ENCODE data around the gene ANO4.

Gene ANO4

GRCh38 chr12:101108130-101108529 is 313.6 kb downstream of the ANO4 start:
- Histone ChIP-seq H3K4me1 (no peaks in the 10 kb centered on the region), H3K9me3 (no peaks in the 10 kb centered on the region), H3K36me3 (no peaks in the 10 kb centered on the region), H3K4me3 (ENCODE audit: low read depth, low read length) (no peak overlapping the region), H3K27me3 (no peaks in the 10 kb centered on the region)
- no peak for DNase-seq
- TF ChIP-seq CTCF (IDR thresholded peaks at IDR 0.05; ENCODE audit: low read depth, low read length) = no peak

GRCh38 chr12:101110866-101111265 is 316.3 kb downstream of the ANO4 start:
- Histone ChIP-seq H3K9me3 (no peaks in the 10 kb centered on the region; the same call in 1 of the 2 replicates), H3K27me3 (no peaks in the 10 kb centered on the region), H3K4me3 (ENCODE audit: low read depth, low read length) (no peak overlapping the region), H3K4me1 (no peaks in the 10 kb centered on the region), H3K36me3 (no peaks in the 10 kb centered on the region)
- TF ChIP-seq CTCF (IDR thresholded peaks at IDR 0.05; ENCODE audit: low read depth, low read length) = no peak
- DNase-seq = no peak

GRCh38 chr12:101111441-101111840 is 316.9 kb downstream of the ANO4 start:
- no peaks in the 10 kb centered on the region for H3K27me3 ChIP-seq
- H3K36me3 ChIP-seq = no peaks in the 10 kb centered on the region
- no peaks in the 10 kb centered on the region for H3K4me1 ChIP-seq
- DNase-seq = no peak
- no peaks in the 10 kb centered on the region; the same call in 1 of the 2 replicates for H3K9me3 ChIP-seq
- no peak for TF ChIP-seq CTCF (IDR thresholded peaks at IDR 0.05; ENCODE audit: low read depth, low read length)
- H3K4me3 ChIP-seq (ENCODE audit: low read depth, low read length) = no peak overlapping the region

GRCh38 chr12:101115326-101115725 is 320.8 kb downstream of the ANO4 start:
- H3K4me3 ChIP-seq (ENCODE audit: low read depth, low read length) = no peak overlapping the region
- TF ChIP-seq CTCF (IDR thresholded peaks at IDR 0.05; ENCODE audit: low read depth, low read length) = no peak
- H3K27me3 ChIP-seq = no peaks in the 10 kb centered on the region
- no peaks in the 10 kb centered on the region; the same call in 1 of the 2 replicates for H3K9me3 ChIP-seq
- no peaks in the 10 kb centered on the region for H3K36me3 ChIP-seq
- H3K4me1 ChIP-seq = no peaks in the 10 kb centered on the region
- DNase-seq = no peak

GRCh38 chr12:101116911-101117310 is 322.3 kb downstream of the ANO4 start:
- Histone ChIP-seq H3K27me3 (no peaks in the 10 kb centered on the region), H3K36me3 (no peaks in the 10 kb centered on the region), H3K4me1 (no peaks in the 10 kb centered on the region), H3K4me3 (ENCODE audit: low read depth, low read length) (no peak overlapping the region), H3K9me3 (no peaks in the 10 kb centered on the region; the same call in 1 of the 2 replicates)
- no peak for DNase-seq
- TF ChIP-seq CTCF (IDR thresholded peaks at IDR 0.05; ENCODE audit: low read depth, low read length) = no peak

GRCh38 chr12:101117842-101118241 is 323.3 kb downstream of the ANO4 start:
- H3K4me1 ChIP-seq = no peaks in the 10 kb centered on the region
- H3K9me3 ChIP-seq = no peaks in the 10 kb centered on the region; the same call in 1 of the 2 replicates
- DNase-seq = no peak

More at GRCh38 chr12:101117842-101118241, 323.3 kb downstream of the ANO4 start:
- no peak for TF ChIP-seq CTCF (IDR thresholded peaks at IDR 0.05; ENCODE audit: low read depth, low read length)
- H3K36me3 ChIP-seq = no peaks in the 10 kb centered on the region
- no peak overlapping the region for H3K4me3 ChIP-seq (ENCODE audit: low read depth, low read length)
- no peaks in the 10 kb centered on the region for H3K27me3 ChIP-seq

Data from BE2C (cell line).